GM21528 (cell line): Measurements from ENCODE around the gene RAET1L.
"Not testable (repeated sequence)": the region's sequence is repeated elsewhere in the genome, so short reads cannot be mapped to it uniquely, and the experiment has no call there.

ENCODE experiments used
- ATAC-seq: cut with Tn5 transposase; IDR thresholded peaks from one replicate; pipeline ENCODE4 v1.9.1; 2021; ENCODE audit warnings: mild to moderate bottlenecking, moderate library complexity; ENCODE audit not compliant: unreplicated experiment, low FRiP score

The RAET1L gene

DNA sequence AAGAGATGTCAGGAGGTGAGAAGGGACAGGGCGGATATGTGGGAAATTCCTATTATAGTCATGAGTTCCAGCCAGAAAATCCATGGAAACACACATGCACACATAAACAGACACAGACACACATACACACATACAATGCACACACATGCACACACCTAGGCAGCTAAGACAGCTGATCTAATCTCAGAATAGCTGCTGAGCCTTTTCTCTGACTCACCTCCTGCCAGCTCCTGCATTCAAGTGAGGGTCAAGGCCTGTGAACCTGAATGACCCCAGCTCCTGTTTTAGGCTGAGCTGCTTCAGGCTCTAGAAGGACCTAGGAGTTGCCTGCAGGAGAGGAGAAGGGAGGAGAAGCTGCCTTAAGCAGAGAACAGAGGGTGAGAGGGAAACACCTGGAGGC is 21.6 kb upstream of the RAET1L start:
- no peak for ATAC-seq

DNA sequence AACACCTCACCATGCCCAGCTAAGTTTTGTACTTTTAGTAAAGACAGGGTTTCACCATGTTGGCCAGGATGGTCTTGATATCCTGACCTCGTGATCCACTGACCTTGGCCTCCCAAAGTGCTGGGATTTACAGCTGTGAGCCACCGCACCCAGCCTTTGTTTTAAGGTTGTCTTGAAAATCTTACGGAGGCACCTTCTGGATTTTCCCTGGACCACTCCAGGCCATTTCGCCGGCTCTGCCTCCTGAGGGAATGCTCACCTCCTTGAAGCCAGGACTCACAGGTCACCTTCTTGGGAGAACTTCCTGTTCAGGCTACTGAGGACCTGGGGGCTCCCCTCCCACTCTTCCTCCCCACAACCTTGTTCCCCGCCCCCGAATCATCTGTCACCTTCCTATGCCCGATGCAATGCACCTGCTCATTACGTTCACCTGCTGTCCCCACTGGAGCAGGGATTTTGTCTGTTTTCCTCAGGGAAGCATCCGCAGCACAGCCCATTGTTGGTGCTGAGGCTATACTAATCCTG is 19.4 kb upstream of the RAET1L start:
- no peak for ATAC-seq

DNA sequence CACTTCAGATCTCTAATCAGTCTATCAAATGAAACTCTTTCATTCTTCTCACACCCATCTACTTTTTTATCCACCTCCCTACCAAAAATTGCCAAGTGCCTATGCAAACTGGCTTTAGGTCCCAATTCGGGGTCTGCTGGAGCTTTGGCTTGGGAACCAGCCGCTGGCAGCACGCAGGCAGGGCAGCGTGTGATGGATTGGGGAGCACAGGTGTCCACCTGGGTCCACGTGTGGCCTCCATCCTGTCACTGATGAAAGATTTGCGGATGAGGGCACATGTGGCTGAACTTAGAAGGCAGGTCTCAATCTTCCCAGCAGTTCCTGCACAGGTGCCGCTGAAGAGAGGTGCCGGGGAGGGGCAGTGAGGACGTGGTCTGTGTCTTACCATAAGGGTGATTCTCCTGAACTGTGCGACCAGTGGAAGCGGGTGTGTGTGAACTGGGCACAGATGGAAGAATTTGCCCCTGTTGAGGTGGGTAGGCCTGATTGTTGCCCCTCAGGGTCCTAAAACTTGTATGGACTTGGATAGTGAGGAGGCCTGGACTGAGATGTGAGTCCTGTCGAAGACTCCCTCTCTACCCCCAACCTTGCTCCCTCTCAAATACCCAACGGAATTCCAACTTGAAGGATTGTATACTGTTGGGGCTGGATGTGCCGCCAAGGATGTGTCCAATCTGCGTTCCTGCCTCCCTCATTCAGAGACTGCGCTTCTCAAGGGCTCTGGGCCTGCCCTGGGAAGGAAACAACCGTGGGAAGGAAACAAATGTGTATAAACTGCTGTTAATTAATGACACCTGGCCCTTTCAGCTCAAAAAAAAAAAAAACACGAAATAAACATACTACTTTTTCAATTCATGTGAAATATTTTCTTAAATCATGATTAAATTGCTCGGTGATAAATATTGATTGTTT is 18.4 kb upstream of the RAET1L start:
- ATAC-seq, result no peak

DNA sequence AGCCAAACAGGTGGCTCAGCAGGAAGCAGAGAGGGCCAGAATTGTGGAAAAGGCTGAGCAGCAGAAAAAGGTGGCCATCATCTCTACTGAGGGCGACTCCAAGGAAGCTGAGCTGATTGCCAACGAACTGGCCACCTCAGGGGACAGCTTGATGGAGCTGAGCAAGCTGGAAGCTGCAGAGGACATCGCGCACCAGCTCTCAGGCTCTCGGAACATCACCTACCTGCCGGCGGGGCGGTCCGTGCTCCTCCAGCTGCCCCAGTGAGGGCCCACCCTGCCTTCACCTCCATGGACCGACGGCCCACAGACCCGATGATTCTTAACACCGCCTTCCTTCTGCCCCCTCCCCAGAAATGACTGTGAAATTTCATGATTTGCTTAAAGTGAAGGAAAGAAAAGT is 17.8 kb upstream of the RAET1L start:
- no peak for ATAC-seq

DNA sequence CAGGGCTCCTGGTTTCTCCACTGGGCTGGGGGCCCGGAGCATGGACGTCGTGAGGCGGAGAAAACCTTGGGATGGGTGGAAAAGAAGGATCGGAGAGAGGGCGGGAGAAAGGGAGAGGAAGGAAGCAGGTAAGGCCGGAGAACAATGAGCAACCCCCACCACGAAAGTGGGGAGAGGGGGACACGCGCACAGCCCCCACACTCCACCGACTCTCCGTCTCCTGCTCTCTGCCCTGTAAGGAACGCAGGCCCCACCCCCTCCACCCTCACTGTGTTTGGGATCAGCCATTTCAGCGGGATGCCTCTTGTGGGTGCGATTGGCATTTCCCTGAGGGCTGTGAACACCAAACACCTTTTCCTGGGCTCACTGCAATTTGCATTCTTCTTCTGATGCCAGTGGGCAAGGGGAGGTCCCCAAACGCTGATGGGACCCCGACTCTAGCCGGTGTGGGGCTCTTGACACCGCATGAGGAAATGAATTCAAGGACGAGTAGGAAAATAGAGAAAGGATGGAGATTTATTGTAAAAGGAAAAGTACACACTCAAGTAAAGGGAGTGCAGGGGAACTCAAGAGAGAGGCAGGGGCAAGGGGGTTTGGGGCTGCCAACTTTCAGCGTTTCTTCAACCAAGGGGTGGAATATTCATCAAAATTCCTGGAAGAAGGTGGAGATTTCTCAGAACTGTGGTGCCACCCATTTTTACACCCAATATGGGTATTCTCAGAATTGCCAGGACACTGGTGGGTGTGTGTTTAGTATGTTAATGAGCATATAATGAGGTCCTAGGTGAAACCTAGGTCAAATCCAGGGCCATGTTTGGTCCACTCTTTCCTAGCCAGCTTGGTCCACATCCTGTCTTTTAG is 13.1 kb upstream of the RAET1L start:
- no peak for ATAC-seq

DNA sequence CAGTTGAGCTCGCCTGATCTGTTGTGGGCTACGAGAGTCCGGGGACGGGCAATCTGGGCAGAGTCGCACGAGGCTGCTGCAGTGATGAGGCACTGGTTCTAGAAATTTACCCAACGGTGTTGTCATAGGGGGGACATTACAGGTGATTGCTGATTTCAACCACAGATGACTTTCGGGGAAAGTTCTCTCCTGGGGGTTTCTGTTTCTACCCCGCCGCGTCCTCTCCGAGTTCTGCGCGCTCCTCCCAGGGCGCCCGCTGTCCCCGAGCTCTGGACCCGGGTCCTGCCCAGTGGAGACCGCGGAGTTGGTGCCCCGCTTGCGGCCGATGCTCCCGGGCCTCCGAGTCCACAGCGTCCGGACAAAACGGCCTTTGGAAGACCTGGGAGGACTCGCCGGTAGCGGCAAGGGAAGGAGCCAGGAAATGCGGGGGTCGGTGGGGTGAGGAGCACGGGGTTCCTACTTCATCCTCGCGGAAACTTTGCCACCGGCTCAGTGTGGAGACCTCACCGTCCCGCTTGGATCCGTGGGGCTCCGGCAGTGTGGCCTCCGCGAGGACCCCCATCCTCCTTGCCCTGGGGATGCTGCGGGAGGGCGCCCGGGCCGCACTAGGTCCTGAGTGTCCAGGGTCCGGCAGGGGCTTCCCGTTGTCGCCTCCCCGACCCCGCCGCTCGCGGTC is 12.3 kb upstream of the RAET1L start:
- no peak for ATAC-seq

DNA sequence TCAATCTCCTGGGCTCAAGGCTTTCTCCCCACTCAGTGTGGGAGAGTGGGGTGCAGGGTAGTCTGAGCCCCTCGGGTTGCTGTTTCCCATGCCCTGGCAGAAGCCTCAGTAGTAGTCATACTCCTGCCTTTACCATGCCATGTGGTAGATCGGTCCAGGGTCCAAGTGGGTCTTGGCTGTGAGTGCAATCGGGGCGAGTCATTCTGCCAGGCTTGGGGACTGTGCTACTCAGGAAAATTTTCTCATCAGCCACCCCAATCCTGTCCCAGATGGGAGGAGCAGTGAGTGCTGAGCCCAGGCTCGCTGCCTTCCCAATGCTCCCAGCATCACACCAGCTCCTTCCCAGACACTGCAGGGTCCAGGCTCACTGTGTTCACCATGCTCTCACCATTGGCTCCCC is 10.7 kb upstream of the RAET1L start:
- no peak for ATAC-seq

DNA sequence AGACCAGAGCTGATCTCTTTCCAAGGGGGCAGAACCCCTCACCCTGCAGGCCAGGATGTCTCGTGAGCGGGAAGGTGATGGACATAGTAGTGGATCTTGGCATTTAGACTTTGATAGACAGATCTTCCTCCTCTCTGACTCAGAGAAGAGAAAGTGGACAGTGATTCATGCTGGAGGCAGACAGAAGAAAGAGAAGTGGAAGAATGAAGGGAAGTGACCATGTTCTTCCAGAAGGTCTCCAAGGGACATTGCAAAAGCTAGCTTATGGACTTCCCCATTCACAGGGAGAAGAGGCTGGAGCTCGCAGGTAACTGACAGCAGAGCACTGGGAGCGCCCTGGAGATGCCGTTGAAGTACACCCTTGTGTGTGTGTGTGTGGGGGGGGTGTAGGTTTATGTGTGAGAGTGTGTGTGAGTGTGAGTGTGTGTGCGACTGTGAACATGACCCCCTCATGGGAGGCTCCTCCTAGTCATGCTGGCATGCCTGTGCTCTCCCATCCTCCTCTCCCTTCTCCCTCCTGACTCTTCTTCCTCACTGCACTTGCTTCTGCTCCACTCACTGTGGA is 8.0 kb upstream of the RAET1L start:
- no peak for ATAC-seq

DNA sequence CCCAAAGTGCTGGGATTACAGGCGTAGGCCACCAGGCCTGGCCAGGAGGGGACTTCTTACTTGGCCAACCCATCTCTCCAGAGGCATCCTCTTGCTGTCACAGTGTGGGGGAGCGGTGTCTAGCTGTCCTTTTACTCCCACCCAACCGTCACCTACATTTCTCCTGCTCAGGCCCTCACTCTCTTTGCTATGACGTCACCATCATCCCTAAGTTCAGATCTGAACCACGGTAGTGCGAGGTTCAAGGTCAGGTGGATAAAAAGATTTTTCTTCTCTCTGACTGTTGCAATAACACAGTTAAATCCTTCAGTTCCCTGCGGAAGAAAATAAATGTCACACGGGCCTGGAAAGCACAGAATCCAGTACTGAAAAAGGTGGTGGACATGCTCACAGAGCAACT is 7.3 kb upstream of the RAET1L start:
- ATAC-seq, result no peak

DNA sequence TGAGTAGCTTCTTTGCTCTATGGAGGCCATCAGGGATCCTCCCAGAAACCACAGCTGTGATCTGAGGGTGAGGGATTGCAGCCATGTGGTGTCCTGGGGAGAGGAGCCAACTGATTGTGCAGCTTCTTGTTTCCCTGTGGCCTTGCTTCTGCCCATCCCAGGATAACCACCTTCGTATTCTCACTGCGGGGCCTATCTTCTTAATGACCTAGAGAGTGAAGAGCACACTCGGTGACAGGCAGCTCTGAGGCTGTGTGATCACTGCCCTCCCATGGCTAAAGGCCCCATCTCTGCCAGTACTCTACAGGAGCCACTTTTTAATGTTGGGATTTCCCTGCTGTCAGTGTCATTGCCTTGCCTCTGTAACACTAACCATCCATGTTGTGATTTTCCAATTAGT is 5.3 kb upstream of the RAET1L start:
- no peak for ATAC-seq

DNA sequence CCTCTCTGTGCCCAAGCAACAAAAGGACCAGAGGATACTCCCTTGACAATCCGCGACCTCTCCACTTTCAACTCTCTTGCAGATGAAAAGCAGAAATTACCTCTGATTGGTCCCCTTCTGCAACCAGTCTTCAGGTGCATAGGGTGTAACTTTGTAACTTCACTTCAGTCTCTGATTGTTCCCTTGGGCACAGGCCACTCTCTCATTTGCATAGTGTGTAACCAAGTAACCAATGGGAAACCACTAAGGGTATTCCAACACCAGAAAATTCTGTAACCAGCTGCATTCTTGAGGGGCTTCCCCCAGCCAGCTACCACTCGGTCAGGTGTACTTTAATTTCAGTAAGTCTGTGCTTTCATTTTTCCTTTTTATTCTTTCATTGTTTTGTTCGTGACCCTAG is 4.4 kb upstream of the RAET1L start:
- ATAC-seq, result no peak

DNA sequence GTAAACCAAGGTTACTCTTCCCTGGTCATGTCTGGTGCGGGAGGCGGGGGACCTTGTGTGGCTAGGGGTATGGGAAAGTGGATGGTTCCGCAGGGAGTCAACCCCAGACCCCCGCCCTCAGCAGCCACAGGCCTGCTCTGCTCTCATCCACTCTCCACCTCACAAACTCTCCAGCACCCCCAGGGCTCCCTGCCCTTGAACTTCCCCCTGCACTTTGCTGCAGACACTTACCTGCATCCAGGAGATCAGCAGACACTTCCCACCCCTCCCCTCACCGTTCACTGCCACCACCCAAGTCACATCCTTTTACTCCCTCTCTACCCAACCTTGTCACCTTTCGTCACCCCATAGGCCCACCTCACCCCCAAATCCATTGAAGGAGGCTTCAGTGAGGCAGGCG is 3.9 kb upstream of the RAET1L start:
- no peak for ATAC-seq

DNA sequence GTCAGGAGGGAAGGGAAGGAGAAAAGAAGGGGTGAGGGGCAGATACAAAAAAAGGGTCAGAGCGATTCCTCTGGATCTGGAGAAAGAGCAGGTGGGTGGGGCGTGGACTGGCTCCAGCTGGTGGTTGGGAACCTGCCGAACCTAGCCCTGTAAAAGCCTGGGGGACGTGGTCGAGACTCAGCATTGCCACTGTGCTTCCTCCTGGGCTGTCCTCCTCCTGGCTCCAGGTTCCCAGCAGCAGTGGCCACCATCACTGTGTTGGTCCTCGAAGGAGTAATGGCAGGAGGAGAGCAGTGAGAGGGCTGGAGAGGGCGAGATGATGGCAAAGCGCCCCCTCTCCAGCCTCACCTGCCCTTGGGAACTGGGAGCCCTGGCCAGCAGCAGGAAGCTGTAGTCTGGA is 3.5 kb upstream of the RAET1L start:
- no peak for ATAC-seq

DNA sequence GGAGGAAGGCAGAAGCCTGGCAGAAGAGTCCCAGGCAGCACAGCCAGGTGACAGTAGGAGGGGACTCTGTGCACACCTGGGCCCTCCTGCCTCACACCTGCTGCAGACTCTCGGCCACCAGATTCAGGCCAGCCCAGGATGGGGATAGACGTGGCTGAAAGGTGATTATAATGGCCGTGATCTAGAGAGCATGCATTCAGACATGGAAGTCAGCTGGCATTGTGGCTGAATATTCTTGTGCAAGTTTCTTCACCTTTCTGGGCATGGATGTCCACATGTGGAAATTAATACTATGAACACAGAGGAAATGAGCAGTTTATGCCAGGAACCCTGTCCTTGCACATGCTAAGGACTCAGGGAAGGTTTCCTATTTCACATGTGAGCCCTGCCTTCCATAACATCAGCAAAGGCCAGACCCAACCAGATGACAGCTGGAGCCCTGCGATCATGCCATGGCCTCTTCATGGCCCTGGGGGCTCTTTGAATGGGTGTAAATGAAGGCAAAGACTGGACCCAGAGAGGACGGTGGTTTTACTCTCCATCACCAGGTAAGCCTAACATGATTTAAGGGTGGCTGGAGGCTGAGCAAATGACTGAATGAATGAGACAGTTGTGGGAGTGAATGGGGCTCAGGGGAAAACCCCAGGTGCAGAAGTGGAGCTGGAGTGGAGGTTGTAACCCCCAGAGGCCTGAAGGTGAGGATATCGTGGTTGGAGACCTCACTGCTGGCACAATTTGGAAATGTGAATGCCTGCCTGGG is 2.7 kb upstream of the RAET1L start:
- ATAC-seq, result no peak

DNA sequence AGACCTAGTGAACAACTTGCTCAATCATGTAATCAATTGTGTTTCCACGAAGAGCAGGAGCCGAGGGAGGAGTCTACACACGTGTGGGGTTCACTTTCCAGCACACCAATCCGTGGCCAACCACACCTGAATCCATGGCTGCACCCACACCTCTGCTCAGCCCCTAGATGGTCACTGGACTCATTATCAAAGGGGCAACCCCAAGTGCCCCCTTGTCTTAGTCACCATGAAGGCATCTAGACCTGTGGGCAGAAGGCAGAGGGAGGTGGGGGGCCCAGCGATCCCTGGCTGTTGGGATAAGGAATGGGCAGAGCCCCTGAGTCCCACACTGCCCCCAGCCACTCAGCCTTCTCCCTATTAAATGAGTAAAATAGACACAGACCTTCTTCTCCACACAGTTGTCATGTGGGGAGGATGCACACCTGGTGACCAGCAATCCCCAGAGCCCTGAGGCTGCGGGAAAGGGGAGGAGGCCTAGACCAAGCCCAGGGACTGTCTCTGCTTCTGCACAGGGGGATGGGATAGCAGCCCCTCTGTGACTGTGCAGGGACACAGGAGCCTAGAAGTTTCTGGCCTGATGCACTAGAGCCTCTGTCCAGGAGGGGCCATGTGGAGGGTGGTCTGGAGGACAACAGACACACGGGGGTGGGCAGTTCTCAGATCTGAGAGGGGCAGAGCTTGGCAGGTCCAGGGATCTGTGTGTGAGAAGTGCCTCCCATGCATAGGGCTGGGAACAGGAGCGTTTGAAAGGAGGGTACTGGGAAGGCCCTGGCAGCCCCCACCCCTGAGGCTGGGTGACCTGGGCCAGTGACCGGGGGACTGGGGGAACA is 1.9 kb upstream of the RAET1L start:
- no peak for ATAC-seq

DNA sequence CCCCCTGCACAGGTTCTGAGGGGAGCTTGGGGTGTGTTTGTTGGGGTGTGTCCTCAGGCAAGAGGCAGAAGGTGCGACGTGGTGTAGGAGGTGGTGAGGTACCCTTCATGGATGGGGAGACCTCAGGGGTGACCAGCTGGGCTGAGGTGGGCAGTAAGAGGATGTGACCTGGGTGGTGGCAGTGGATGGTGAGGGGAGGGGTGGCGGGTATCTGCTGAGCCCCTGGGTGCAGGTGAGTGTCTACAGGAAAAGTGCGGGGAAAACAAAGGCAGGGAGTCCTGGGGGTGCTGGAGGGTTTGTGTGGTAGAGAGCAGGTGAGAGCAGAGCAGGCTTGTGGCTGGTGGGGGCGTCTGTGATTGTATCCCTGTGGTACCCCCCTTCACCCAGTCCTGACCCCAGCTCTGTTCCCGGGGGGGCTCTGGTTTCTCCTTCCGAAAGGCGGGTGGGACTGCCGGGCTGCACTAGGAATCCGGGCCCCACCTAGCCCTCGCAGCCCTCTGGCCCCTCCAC is 631 bp downstream of the RAET1L start:
- ATAC-seq, result no peak

DNA sequence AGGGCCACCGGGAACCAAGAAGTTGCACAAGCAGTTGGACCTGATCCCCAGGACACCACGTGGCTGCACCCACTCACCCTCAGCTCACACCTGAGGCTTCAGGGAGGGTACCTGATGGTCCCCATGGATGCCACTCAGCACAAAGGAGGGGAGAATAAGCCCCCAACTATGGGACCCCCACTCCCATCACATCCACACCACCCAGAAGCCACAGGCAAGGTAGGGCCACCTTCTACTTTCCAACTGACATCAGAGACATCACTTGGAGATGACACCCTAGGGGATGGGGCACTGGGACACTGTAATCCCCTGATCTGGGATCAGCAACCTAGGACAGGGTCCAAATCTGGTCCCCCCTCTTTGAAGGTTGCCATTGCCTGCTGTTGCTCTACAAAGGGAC is 1.3 kb downstream of the RAET1L start:
- not testable (repeated sequence) for ATAC-seq

DNA sequence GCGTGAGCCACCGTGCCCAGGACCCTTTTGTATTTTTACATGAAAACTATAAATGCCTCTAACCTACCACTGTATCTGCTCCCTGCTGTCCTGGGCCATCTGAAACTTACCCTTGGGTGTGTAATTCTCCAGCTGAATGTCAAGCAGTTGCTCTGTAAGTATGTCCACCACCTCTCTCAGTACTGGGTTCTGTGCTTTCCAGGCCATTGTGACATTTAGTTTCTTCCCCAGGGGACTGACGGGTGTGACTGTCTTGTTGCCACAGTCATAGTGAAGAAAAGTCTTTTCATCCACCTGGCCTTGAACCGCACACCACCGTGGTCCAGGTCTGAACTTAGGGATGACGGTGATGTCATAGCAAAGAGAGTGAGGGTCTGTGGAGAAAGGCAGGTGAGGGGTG is 3.5 kb downstream of the RAET1L start:
- ATAC-seq, result not testable (repeated sequence)
